Progenitor cell of endocrine pancreas (in vitro differentiated cells): ENCODE measurements around the gene NCDN. TPM values are rescaled to one million over a fixed set of nuclear protein-coding genes. Genes with fewer than 3 reads are reported as not detected.
A peak's percentile ranks its signal among the peaks of the same experiment; 100 is the strongest.

Experiments used
- DNase-seq: peaks from one replicate; pipeline ENCODE4 v3.0.0; 2021; ENCODE audit warnings: low spot score; ENCODE audit not compliant: unreplicated experiment
- H3K27ac Mint-ChIP-seq: 2 replicates; pipeline ENCODE4 v1.8.0; 2021; ENCODE audit warnings: mild to moderate bottlenecking, moderate library complexity, mixed read lengths
- H3K27me3 Mint-ChIP-seq: 2 replicates; pipeline ENCODE4 v1.8.0; 2021; ENCODE audit warnings: mixed read lengths
- H3K36me3 Mint-ChIP-seq: 2 replicates; pipeline ENCODE4 v1.8.0; 2022; ENCODE audit warnings: mixed read lengths; ENCODE audit not compliant: insufficient read depth
- H3K4me1 Mint-ChIP-seq: 2 replicates; pipeline ENCODE4 v1.8.0; 2021; ENCODE audit warnings: low read depth, mixed read lengths
- H3K4me3 Mint-ChIP-seq: 2 replicates; pipeline ENCODE4 v1.8.0; 2021; ENCODE audit warnings: low read depth, mild to moderate bottlenecking, moderate library complexity, mixed read lengths
- H3K9me3 Mint-ChIP-seq: 2 replicates; pipeline ENCODE4 v1.8.0; 2021; ENCODE audit warnings: low read depth, mixed read lengths
- CTCF ChIP-seq: fragments of 200-600 bp; sonication (generic); IDR thresholded peaks from one replicate; pipeline ENCODE4 v1.5.0; 2021; ENCODE audit warnings: antibody characterized with exemption, mild to moderate bottlenecking; ENCODE audit not compliant: unreplicated experiment
- total RNA-seq: library from RNA; stranded (reverse); gene quantifications from 2 replicates; pipeline ENCODE4 v1.2.1, GENCODE V29; 2021

Gene NCDN
- total RNA-seq, 1 donor from 2014 or later: 25.3 TPM

- peaks cover 66% of the 10 kb centered on the region for H3K27me3 Mint-ChIP-seq
- H3K27ac Mint-ChIP-seq: no peak overlapping the region
- no peak for DNase-seq
- no peak overlapping the region for H3K4me3 Mint-ChIP-seq
- H3K36me3 Mint-ChIP-seq: peaks cover 2% of the 10 kb centered on the region
- no peak for TF ChIP-seq CTCF
- no peaks in the 10 kb centered on the region for H3K9me3 Mint-ChIP-seq
- peaks cover 7% of the 10 kb centered on the region for H3K4me1 Mint-ChIP-seq
Observed at GRCh38 chr1:35570589-35571137, 13.1 kb downstream of the NCDN start.

- H3K27ac Mint-ChIP-seq: no peak overlapping the region
- H3K36me3 Mint-ChIP-seq: peaks cover 2% of the 10 kb centered on the region
- DNase-seq: no peak
- no peaks in the 10 kb centered on the region for H3K9me3 Mint-ChIP-seq
- H3K4me1 Mint-ChIP-seq: peaks cover 10% of the 10 kb centered on the region
- TF ChIP-seq CTCF: no peak
- no peak overlapping the region for H3K4me3 Mint-ChIP-seq
- peaks cover 72% of the 10 kb centered on the region for H3K27me3 Mint-ChIP-seq
Observed at GRCh38 chr1:35571263-35571662, 13.7 kb downstream of the NCDN start.

GRCh38 chr1:35572296-35572695 is 14.7 kb downstream of the NCDN start:
- H3K4me3 Mint-ChIP-seq: no peak overlapping the region
- no peak for TF ChIP-seq CTCF

GRCh38 chr1:35573198-35574124 is 15.9 kb downstream of the NCDN start, which contains the start of gene TFAP2E:
TFAP2E (plus strand) TSS chr1:35573314; CDS start chr1:35573578, 264 bp downstream.
- no peak for TF ChIP-seq CTCF
- Mint-ChIP-seq H3K27ac (no peak within 1 kb of the TSS), H3K9me3 (no peaks in the 10 kb centered on the region), H3K36me3 (no peaks in the 10 kb centered on the region), H3K4me1 (peaks cover 17% of the 10 kb centered on the region), H3K27me3 (peaks cover 82% of the 10 kb centered on the region), H3K4me3 (peak within 1 kb of the TSS; percentile 53)
- DNase-seq: no peak

More at GRCh38 chr1:35572296-35572695, 14.7 kb downstream of the NCDN start:
- Mint-ChIP-seq H3K9me3 (no peaks in the 10 kb centered on the region), H3K27me3 (peaks cover 78% of the 10 kb centered on the region), H3K27ac (no peak overlapping the region), H3K4me1 (peaks cover 12% of the 10 kb centered on the region), H3K36me3 (no peaks in the 10 kb centered on the region)
- no peak for DNase-seq

GRCh38 chr1:35574125-35574654 is 16.6 kb downstream of the NCDN start:
- TF ChIP-seq CTCF: no peak
- no peaks in the 10 kb centered on the region for H3K36me3 Mint-ChIP-seq
- no peak overlapping the region for H3K4me3 Mint-ChIP-seq
- DNase-seq: no peak
- H3K4me1 Mint-ChIP-seq: peaks cover 17% of the 10 kb centered on the region
- peaks cover 80% of the 10 kb centered on the region for H3K27me3 Mint-ChIP-seq
- no peaks in the 10 kb centered on the region for H3K9me3 Mint-ChIP-seq
- H3K27ac Mint-ChIP-seq: no peak overlapping the region
